IPS DF 4.7 (cell line): ENCODE results near the gene MRPL53.
A peak's percentile ranks its signal among the peaks of the same experiment; 100 is the strongest.
"Not testable (repeated sequence)": the region's sequence is repeated elsewhere in the genome, so short reads cannot be mapped to it uniquely, and the experiment has no call there.

Experiments
- DNase-seq: peaks from one replicate; pipeline ENCODE4 v3.0.0-alpha.2; 2013; ENCODE audit warnings: low spot score; ENCODE audit errors: extremely low read depth

Gene MRPL53

GRCh38 chr2:74482801-74483674 is 10.6 kb upstream of the MRPL53 start, which contains the start of the genes CCDC142 and TTC31:
CCDC142 (minus strand) TSS chr2:74482998; CDS start chr2:74482837, 161 bp downstream.
TTC31 (plus strand) TSS chr2:74483081; CDS start chr2:74483096, 15 bp downstream.
- DNase-seq, result no peak

- no peak for DNase-seq
Observed at GRCh38 chr2:74481961-74482800, 9.7 kb upstream of the MRPL53 start.

- DNase-seq, result no peak
Observed at GRCh38 chr2:74481431-74481830, 9.0 kb upstream of the MRPL53 start.

- DNase-seq, result no peak
Observed at GRCh38 chr2:74474899-74475298, 2.4 kb upstream of the MRPL53 start.

- DNase-seq, result no peak
Observed at GRCh38 chr2:74474481-74474880, 2.0 kb upstream of the MRPL53 start.

GRCh38 chr2:74472945-74473258 is 422 bp upstream of the MRPL53 start:
- no peak for DNase-seq

GRCh38 chr2:74471332-74472065 is 981 bp downstream of the MRPL53 start:
- no peak for DNase-seq

- DNase-seq, result not testable (repeated sequence)
Observed at GRCh38 chr2:74470742-74471141, 1.7 kb downstream of the MRPL53 start.

- DNase-seq, result no peak
Observed at GRCh38 chr2:74464406-74464805, 8.1 kb downstream of the MRPL53 start.

- DNase-seq, result no peak
Observed at GRCh38 chr2:74462786-74463105, 9.7 kb downstream of the MRPL53 start.

GRCh38 chr2:74462054-74462785 is 10.3 kb downstream of the MRPL53 start:
- no peak for DNase-seq

- no peak for DNase-seq
Observed at GRCh38 chr2:74461187-74462053, 11.1 kb downstream of the MRPL53 start.

- DNase-seq, result not testable (repeated sequence)
Observed at GRCh38 chr2:74460187-74460586, 12.3 kb downstream of the MRPL53 start.

- DNase-seq, result not testable (repeated sequence)
Observed at GRCh38 chr2:74459503-74460118, 12.9 kb downstream of the MRPL53 start.

- no peak for DNase-seq
Observed at GRCh38 chr2:74458938-74459363, 13.5 kb downstream of the MRPL53 start.

- peak; percentile 100 for DNase-seq
Observed at GRCh38 chr2:74458132-74458937, 14.1 kb downstream of the MRPL53 start, which contains the start of gene WBP1. WBP1 (plus strand) TSS chr2:74458438; CDS start chr2:74458603, 165 bp downstream.

GRCh38 chr2:74457549-74458131 is 14.8 kb downstream of the MRPL53 start:
- DNase-seq, result no peak

- no peak for DNase-seq
Observed at GRCh38 chr2:74457129-74457548, 15.3 kb downstream of the MRPL53 start.
